Pancreas (tissue), 10 donors: ENCODE results near the gene SMIM8. TPM values are rescaled to one million over a fixed set of nuclear protein-coding genes. Genes with fewer than 3 reads are reported as not detected.

ENCODE experiments used
- ATAC-seq, 4 donors: fragments of 200-7000 bp; cut with Tn5 transposase; one replicate each; pipeline versions ENCODE4 v1.8.0 to v1.9.1; 2020; ENCODE audit warnings: mild to moderate bottlenecking in 4 of 4, moderate library complexity in 4 of 4
- DNase-seq, 6 donors: peaks; one replicate each; pipeline ENCODE4 v3.0.0-alpha.2; 2020
- FAIRE-seq: peaks from 2 replicates; lab custom pipeline; 2012; peaks lifted over from hg19 to GRCh38; lab: Jason Lieb, UNC
- H3K27ac ChIP-seq, 4 donors: fragments of 200-600 bp; sonication (generic); 1 replicate in 3 of 4; 2 replicates in 1 of 4; pipeline versions ENCODE4 v1.5.0 to v1.8.0; 2020
- H3K27me3 ChIP-seq, 4 donors: fragments of 200-600 bp; one replicate each; pipeline ENCODE4 v1.8.0; 2021
- H3K36me3 ChIP-seq, 3 donors: fragments of 200-600 bp; sonication (generic) in 1 of 3; one replicate each; pipeline versions ENCODE4 v1.5.0 to v1.8.0; 2020 to 2021
- H3K4me1 ChIP-seq, 3 donors: fragments of 200-600 bp; one replicate each; pipeline ENCODE4 v1.8.0; 2021
- H3K4me3 ChIP-seq, 4 donors: fragments of 200-600 bp; sonication (generic) in 2 of 4; one replicate each; pipeline versions ENCODE4 v1.5.0 to v1.8.0; 2020 to 2021
- H3K9me3 ChIP-seq, 4 donors: fragments of 200-600 bp; one replicate each; pipeline ENCODE4 v1.8.0; 2021
- CTCF ChIP-seq, 4 donors: fragments of 200-600 bp; sonication (generic) in 3 of 4; IDR thresholded peaks; one replicate each; pipeline versions ENCODE4 v1.5.0 to v1.8.0; 2021; ENCODE audit warnings: antibody characterized with exemption in 4 of 4
- WGBS, 2 donors: extraction: QIAGEN DNeasy Blood & Tissue Kit; methylation state at CpG; one replicate each; pipeline ENCODE4 v1.1.7; 2013; 5-methylcytosine and 5-hydroxymethylcytosine counted together
- intact Hi-C, 3 donors: fragments of 100-400 bp; cut with DNase I; formaldehyde crosslinking; loops; one replicate each; pipeline versions ENCODE4 v1.11.1 to v1.14.2; 2022
- polyA plus RNA-seq, 2 donors: library from polyadenylated mRNA; stranded (reverse); fragments of 200-250 nt; gene quantifications; one replicate each; pipeline ENCODE4 v1.2.3, GENCODE V29; 2013
- total RNA-seq, 6 donors: library from RNA; stranded (reverse); fragmentation: NEBNext Ultra II Directional in 4 of 6; extraction: Animal tissue kit (Norgen Biotek cat#: 25700) in 4 of 6; gene quantifications; one replicate each; pipeline versions ENCODE4 v1.2.1 to v1.2.4, GENCODE V29; 2021 to 2023
- donor health status: healthy with polysubstance abuse.
- donor health status: DM: no; HTN: no; CAD: no; lungs with moderate emphysema.
- donor health status: DM: no; HTN: no; CAD: no.
- donor health status: control.
- donor health status: control.
- donor health status: Bipolar disorder and iron deficiency.
- donor health status: DM: yes; HTN: yes; CAD: no.
- donor health status: DM: no; HTN: no; CAD: no.
- donor health status: DM: no; HTN: no; CAD: no.
- donor health status: DM: yes; HTN: yes; CAD: no.

Gene SMIM8
- total and polyA plus RNA-seq, 8 donors, result 2.7 to 6.4 (median 3.9) TPM

- DNase-seq, result no peak
- no peak overlapping the region for H3K4me3 ChIP-seq
- no peak for FAIRE-seq
- no peaks in the 10 kb centered on the region for H3K27me3 ChIP-seq
- no peak overlapping the region for H3K27ac ChIP-seq
- ATAC-seq, result no peak
- H3K36me3 ChIP-seq, result no peaks in the 10 kb centered on the region
- no peaks in the 10 kb centered on the region for H3K4me1 ChIP-seq
- H3K9me3 ChIP-seq, result no peaks in the 10 kb centered on the region
- no peak for TF ChIP-seq CTCF (IDR thresholded peaks at IDR 0.05)
- intact Hi-C loops, result no loop called here
These were observed 8.6 kb downstream of the SMIM8 start for GRCh38 chr6:87330961-87331360.

GRCh38 chr6:87333033-87333432 lies 10.6 kb downstream of the SMIM8 start:
- Histone ChIP-seq H3K27ac (no peak overlapping the region), H3K4me1 (no peaks in the 10 kb centered on the region), H3K9me3 (no peaks in the 10 kb centered on the region), H3K27me3 (no peaks in the 10 kb centered on the region), H3K36me3 (no peaks in the 10 kb centered on the region), H3K4me3 (no peak overlapping the region)
- ATAC-seq, result no peak
- no peak for DNase-seq
- FAIRE-seq, result no peak
- intact Hi-C loops, result no loop called here
- TF ChIP-seq CTCF (IDR thresholded peaks at IDR 0.05), result no peak
- WGBS, 2 donors, result 74 to 77% methylated on average over 5 of the region's 5 CpGs

- H3K27ac ChIP-seq, result no peak overlapping the region
- WGBS, 2 donors, result 69 to 71% methylated on average over 3 of the region's 3 CpGs
- no peaks in the 10 kb centered on the region for H3K27me3 ChIP-seq
- DNase-seq (no peak), FAIRE-seq (no peak), ATAC-seq (no peak)
- intact Hi-C loops, result no loop called here
- H3K4me3 ChIP-seq, result no peak overlapping the region
- H3K4me1 ChIP-seq, result no peaks in the 10 kb centered on the region
- H3K36me3 ChIP-seq, result no peaks in the 10 kb centered on the region
- no peaks in the 10 kb centered on the region for H3K9me3 ChIP-seq
- TF ChIP-seq CTCF (IDR thresholded peaks at IDR 0.05), result no peak
These were observed 11.3 kb downstream of the SMIM8 start for GRCh38 chr6:87333591-87334181.

- Histone ChIP-seq H3K36me3 (no peaks in the 10 kb centered on the region), H3K27ac (no peak overlapping the region), H3K9me3 (no peaks in the 10 kb centered on the region), H3K27me3 (no peaks in the 10 kb centered on the region), H3K4me3 (no peak overlapping the region), H3K4me1 (no peaks in the 10 kb centered on the region)
- DNase-seq (no peak), FAIRE-seq (no peak), ATAC-seq (no peak)
- 81% methylated on average over 1 of the region's 1 CpG for WGBS, 2 donors
- intact Hi-C loops, result no loop called here
- TF ChIP-seq CTCF (IDR thresholded peaks at IDR 0.05), result no peak
These were observed 12.3 kb downstream of the SMIM8 start for GRCh38 chr6:87334683-87335082.

GRCh38 chr6:87336367-87336766 lies 14.0 kb downstream of the SMIM8 start:
- DNase-seq (no peak), FAIRE-seq (no peak), ATAC-seq (no peak)
- H3K9me3 ChIP-seq, result no peaks in the 10 kb centered on the region
- 84 to 90% methylated on average over 4 of the region's 4 CpGs for WGBS, 2 donors
- no peaks in the 10 kb centered on the region for H3K27me3 ChIP-seq
- peaks cover 0 to 3% (median 0%) of the 10 kb centered on the region in 3 donors for H3K4me1 ChIP-seq
- H3K4me3 ChIP-seq, result no peak overlapping the region
- no peaks in the 10 kb centered on the region for H3K36me3 ChIP-seq
- no peak for TF ChIP-seq CTCF (IDR thresholded peaks at IDR 0.05)
- no peak overlapping the region for H3K27ac ChIP-seq
- intact Hi-C loops, result no loop called here
